Measurements from ENCODE around the gene CLBA1. TPM values are rescaled to one million over a fixed set of nuclear protein-coding genes. Genes with fewer than 3 reads are reported as not detected.

Gene CLBA1
- total RNA-seq, 3 donors from 2014 or later = 6.0 to 8.4 (median 6.9) TPM

- DNase-seq = peak in 1 of 3 donors; percentile 41
- TF ChIP-seq CTCF (IDR thresholded peaks at IDR 0.05) = no peak
- H3K4me3 ChIP-seq = no peak overlapping the region
- H3K9me3 ChIP-seq = no peaks in the 10 kb centered on the region
- H3K36me3 ChIP-seq (ENCODE audit: low read depth) = no peaks in the 10 kb centered on the region
- intact Hi-C loops (cut with DNase I, micrococcal nuclease) = no loop called here
- H3K4me1 ChIP-seq (ENCODE audit: low read depth) = peaks cover 22% of the 10 kb centered on the region
- no peak for ATAC-seq
Measured at GRCh38 chr14:104965561-104966231, 19.9 kb upstream of the CLBA1 start.

- no peak for ATAC-seq
- no peak for TF ChIP-seq CTCF (IDR thresholded peaks at IDR 0.05)
- peaks cover 22% of the 10 kb centered on the region for H3K4me1 ChIP-seq (ENCODE audit: low read depth)
- intact Hi-C loops (cut with DNase I, micrococcal nuclease) = no loop called here
- H3K36me3 ChIP-seq (ENCODE audit: low read depth) = no peaks in the 10 kb centered on the region
- DNase-seq = peak in 1 of 3 donors; percentile 50
- no peak overlapping the region for H3K4me3 ChIP-seq
- no peaks in the 10 kb centered on the region for H3K9me3 ChIP-seq
Measured at GRCh38 chr14:104966261-104966865, 19.2 kb upstream of the CLBA1 start.

- ATAC-seq (no peak), DNase-seq (peak in 2 of 3 donors; percentile 32 to 49)
- H3K36me3 ChIP-seq (ENCODE audit: low read depth) = no peaks in the 10 kb centered on the region
- intact Hi-C loops (cut with DNase I, micrococcal nuclease) = no loop called here
- H3K4me3 ChIP-seq = no peak overlapping the region
- H3K9me3 ChIP-seq = no peaks in the 10 kb centered on the region
- H3K4me1 ChIP-seq (ENCODE audit: low read depth) = peaks cover 27% of the 10 kb centered on the region
- TF ChIP-seq CTCF (IDR thresholded peaks at IDR 0.05) = no peak
Measured at GRCh38 chr14:104966981-104967385, 18.6 kb upstream of the CLBA1 start.

- intact Hi-C loops (cut with DNase I, micrococcal nuclease) = no loop called here
- H3K4me1 ChIP-seq (ENCODE audit: low read depth) = peaks cover 32% of the 10 kb centered on the region
- no peak overlapping the region for H3K4me3 ChIP-seq
- ATAC-seq (peak; percentile 6), DNase-seq (peak; percentile 9 to 73 (median 59))
- no peaks in the 10 kb centered on the region for H3K9me3 ChIP-seq
- H3K36me3 ChIP-seq (ENCODE audit: low read depth) = no peaks in the 10 kb centered on the region
- no peak for TF ChIP-seq CTCF (IDR thresholded peaks at IDR 0.05)
Measured at GRCh38 chr14:104967386-104968152, 18.0 kb upstream of the CLBA1 start.

GRCh38 chr14:104968153-104968527 lies 17.4 kb upstream of the CLBA1 start:
- Histone ChIP-seq H3K4me3 (no peak overlapping the region), H3K9me3 (no peaks in the 10 kb centered on the region), H3K36me3 (ENCODE audit: low read depth) (no peaks in the 10 kb centered on the region), H3K4me1 (ENCODE audit: low read depth) (peaks cover 38% of the 10 kb centered on the region)
- intact Hi-C loops (cut with DNase I, micrococcal nuclease) = no loop called here
- no peak for TF ChIP-seq CTCF (IDR thresholded peaks at IDR 0.05)
- no peak for ATAC-seq
- peak; percentile 61 to 78 (median 75) for DNase-seq

All from mucosa of descending colon (tissue), 3 donors.